Gastroesophageal sphincter (tissue), 3 donors: Measurements from ENCODE around the gene NPIPB6.

ENCODE experiments used
- POLR2A ChIP-seq, 2 donors: fragments of 450-650 bp; IDR thresholded peaks; one replicate each; pipeline ENCODE4 v1.6.1; 2017; ENCODE audit warnings: antibody characterized with exemption in 2 of 2, mild to moderate bottlenecking in 2 of 2, moderate library complexity in 1 of 2
- TF ChIP-seq, protein P1 (sequence below), 4 experiments: fragments of 200-600 bp in 2 of 4; fragments of 450-650 bp in 2 of 4; sonication (generic) in 1 of 4; IDR thresholded peaks; one replicate each; pipeline ENCODE4 v1.5.1; 2017 to 2019; ENCODE audit warnings: antibody characterized with exemption in 4 of 4, mild to moderate bottlenecking in 2 of 4, moderate library complexity in 2 of 4

DNA sequence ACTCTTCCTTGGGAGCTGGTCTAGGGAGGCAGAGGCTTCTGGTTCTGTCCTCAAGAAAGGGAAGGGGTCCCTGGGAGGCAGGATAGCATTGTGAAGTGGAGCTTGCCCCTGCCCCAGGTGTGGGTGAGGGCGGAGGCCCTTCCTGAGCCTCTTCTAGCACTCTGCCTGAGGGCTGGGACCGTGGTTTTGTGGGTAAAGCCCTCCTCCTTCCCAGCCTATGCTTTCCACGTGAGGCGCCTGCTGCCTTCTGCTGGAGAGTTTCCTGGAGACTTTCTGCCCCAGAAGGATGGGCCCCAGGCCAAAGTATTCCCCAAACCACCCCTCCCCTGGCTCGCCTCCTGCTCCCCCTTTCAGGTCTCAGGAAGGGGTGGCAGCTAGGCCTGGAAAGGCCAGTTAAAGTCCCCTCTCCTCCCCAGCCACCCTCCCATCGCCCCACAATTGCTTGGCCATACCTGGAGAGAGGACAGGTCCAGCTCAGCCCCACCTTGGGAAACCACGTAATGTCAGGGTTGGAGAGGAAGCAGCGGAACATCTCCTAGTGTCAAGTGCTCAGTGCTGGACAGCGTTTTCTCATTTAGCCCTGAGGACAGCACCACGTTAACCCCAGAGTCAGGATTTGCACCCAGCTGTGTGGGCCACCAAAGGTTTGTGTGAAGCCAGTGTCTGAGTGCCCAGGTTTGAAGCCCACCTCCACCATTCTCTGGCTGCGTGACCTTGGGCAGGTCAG, 65.4 kb downstream of the NPIPB6 start:
- TF ChIP-seq, protein P1, sequence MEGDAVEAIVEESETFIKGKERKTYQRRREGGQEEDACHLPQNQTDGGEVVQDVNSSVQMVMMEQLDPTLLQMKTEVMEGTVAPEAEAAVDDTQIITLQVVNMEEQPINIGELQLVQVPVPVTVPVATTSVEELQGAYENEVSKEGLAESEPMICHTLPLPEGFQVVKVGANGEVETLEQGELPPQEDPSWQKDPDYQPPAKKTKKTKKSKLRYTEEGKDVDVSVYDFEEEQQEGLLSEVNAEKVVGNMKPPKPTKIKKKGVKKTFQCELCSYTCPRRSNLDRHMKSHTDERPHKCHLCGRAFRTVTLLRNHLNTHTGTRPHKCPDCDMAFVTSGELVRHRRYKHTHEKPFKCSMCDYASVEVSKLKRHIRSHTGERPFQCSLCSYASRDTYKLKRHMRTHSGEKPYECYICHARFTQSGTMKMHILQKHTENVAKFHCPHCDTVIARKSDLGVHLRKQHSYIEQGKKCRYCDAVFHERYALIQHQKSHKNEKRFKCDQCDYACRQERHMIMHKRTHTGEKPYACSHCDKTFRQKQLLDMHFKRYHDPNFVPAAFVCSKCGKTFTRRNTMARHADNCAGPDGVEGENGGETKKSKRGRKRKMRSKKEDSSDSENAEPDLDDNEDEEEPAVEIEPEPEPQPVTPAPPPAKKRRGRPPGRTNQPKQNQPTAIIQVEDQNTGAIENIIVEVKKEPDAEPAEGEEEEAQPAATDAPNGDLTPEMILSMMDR (IDR thresholded peaks at IDR 0.05): no peak
- TF ChIP-seq POLR2A (IDR thresholded peaks at IDR 0.05): no peak
